Stimulated activated CD8-positive, alpha-beta memory T cell treated with anti-CD3 and anti-CD28 coated beads, Interleukin-15, amount 100 ng/mL, for 48 hours (primary cell): ENCODE data around the gene DUS3L.

Source experiments
- DNase-seq, 2 donors: peaks; one replicate each; pipeline ENCODE4 v3.0.0-alpha.2; 2020; ENCODE audit warnings: low read depth in 2 of 2

DUS3L gene, protein sequence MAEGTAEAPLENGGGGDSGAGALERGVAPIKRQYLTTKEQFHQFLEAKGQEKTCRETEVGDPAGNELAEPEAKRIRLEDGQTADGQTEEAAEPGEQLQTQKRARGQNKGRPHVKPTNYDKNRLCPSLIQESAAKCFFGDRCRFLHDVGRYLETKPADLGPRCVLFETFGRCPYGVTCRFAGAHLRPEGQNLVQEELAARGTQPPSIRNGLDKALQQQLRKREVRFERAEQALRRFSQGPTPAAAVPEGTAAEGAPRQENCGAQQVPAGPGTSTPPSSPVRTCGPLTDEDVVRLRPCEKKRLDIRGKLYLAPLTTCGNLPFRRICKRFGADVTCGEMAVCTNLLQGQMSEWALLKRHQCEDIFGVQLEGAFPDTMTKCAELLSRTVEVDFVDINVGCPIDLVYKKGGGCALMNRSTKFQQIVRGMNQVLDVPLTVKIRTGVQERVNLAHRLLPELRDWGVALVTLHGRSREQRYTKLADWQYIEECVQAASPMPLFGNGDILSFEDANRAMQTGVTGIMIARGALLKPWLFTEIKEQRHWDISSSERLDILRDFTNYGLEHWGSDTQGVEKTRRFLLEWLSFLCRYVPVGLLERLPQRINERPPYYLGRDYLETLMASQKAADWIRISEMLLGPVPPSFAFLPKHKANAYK

GRCh38 chr19:5790559-5791520 is at the start of gene DUS3L:
DUS3L (minus strand) TSS chr19:5791163; CDS start chr19:5791141, 22 bp downstream.
- peak; percentile 92 to 93 for DNase-seq

DNA sequence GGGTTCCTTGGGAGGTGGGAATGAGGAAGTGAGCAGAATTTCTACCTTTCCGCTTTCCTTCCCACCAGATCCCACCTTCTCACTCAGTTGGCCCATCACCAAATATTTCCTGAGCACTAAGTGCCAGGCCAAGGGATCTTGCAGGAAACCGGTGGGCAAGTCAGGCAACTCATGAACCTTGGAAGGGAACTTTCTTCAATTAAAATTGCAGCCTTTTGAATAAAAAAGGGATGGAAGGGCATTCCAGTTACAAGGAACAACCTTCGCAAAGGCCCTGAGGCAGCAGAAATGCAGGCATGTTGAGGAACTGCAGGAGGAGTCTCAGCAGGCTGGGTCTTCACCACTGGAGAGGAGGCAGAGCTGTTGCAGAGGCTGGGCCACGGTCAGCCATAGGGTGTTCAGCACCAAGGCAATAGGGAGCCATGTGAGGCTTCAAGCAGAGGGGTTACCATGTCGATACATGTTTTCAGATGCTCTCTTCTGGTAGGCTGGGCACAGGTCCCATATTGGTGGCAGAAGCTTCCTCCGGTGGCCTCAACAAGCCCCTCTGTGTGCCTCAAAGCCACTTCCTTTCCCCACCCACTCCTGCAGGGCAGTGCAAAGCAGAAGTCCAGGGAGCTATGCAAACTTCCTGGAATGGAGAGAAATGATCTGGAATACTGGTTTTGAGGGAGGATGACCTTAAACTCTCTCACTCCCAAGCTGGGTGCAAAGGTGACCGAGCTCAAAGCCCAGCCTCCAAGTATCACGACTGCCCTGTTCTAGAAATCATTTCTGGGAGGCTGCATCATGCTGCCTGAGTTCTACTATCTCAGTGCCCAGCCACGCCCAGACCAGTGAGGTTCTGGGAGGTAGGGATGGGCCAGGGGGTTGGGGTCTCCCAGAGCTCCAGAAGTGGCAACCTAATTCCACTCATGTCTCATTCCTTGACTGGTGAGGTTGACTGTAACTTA is 48.4 kb upstream of the DUS3L start, which contains the start of gene FUT6:
FUT6 (minus strand) TSS at position 638 of the 953 bp plus-strand sequence. CDS start 7,135 bp downstream, outside the sequence.
- no peak for DNase-seq

- no peak for DNase-seq
These were observed 47.5 kb upstream of the DUS3L start for GRCh38 chr19:5838353-5839064.

- DNase-seq = no peak
These were observed 46.9 kb upstream of the DUS3L start for GRCh38 chr19:5837761-5838352.

DNA sequence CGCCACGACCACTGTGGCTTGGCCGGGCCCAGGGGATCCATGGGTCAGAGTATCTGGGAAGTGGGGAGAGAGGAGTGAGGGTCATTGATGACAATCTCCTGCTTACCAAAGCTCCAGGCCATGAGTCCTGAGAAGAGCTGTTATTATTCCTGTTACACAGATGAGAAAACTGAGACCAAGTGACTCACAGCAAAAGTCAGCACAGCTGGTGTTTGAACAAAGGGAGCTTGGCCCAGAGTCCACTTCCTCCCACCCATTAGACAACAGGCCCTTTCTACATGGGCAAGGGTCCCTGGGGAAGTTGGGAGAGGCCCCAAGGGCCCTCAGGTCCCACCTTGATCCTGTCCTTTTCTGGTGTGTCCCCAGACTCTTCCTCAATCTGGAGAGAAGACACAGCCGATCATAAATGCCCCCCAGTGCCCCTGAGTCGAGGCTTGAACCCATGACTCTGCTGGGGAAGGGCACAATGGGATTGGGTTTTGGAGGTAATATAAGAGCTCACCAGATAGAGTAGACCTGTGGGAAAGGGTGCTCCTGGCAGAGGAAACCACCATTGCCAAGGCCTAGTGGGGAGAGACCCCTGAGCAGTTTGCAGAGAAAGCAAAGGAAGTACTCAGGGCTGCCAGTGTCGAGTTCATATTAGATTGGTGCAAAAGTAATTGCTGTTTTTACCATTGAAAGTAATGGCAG is 41.7 kb upstream of the DUS3L start:
- no peak for DNase-seq

DNA sequence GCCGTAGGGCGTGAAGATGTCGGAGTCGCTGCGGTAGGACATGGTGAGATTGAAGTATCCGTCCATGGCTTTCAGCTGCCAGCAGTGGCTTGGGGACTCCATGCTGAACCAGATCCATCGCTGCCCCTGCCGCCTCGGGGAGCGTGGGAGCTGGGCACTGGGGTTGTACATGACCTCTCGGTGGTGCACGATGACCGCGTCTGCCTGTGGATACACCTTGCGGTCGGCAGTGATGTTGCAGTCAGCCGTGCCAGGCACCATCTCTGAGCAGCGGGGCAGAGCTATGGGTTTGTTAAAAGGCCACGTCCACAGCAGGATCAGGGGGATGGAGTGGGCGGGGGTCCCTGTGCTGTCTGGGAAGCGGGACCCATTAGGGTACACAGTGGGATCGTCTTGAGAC is 41.1 kb upstream of the DUS3L start:
- DNase-seq = no peak

DNA sequence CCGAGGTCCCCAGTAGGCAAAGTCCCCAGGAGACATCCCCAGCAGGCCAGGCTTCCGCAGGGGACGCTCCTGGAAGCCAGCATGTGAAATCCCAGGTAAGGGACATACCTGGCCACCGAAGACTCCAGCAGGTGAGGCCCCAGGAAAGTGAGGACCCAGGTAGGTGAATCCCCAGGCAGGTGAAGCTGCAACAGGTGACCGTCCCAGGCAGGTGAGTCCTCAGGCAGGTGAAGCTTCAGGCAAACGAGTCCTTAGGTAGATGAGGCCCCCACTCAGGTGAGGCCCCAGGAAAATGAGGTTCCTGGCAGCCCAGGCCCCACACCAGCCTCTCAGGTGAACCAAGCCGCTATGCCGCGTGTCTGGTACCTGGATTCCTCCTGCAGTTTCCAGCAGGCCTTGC is 40.2 kb upstream of the DUS3L start:
- no peak for DNase-seq

DNA sequence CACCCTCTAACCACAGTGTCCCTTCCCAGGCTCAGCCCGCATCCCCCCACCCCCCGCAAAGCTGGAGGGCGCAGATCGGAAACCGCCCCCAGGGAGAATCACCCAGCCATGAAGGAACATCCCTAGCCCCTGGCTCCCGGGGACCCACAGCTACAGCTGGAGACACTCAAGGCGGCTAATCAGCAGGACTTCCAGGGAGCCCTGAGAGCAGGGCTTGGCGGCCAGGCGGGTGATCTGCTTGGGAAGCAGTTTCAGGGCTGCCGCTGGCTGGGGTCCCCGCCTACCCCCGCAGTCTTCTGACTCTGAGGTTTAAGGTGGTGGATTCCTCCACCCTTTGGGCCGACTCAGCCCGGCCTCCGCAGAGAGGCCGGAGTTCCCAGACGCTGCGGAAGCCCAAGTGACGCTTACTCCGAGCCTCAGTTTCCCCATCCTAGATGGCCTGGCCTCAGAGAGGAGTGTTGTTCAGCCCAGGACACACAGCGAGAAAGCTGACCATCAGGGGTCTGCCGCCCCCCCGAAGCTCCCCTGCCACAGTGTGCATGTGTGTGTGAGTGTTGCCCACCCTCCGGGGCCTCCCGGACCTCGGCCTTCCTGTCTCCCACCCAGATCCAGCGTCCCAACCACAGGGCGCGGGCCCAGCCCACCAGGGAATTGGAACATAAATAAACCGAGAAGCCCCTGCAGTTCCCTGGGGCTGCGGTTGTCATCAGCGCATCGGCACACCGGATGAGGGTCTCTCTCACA is 38.8 kb upstream of the DUS3L start:
- no peak for DNase-seq

DNA sequence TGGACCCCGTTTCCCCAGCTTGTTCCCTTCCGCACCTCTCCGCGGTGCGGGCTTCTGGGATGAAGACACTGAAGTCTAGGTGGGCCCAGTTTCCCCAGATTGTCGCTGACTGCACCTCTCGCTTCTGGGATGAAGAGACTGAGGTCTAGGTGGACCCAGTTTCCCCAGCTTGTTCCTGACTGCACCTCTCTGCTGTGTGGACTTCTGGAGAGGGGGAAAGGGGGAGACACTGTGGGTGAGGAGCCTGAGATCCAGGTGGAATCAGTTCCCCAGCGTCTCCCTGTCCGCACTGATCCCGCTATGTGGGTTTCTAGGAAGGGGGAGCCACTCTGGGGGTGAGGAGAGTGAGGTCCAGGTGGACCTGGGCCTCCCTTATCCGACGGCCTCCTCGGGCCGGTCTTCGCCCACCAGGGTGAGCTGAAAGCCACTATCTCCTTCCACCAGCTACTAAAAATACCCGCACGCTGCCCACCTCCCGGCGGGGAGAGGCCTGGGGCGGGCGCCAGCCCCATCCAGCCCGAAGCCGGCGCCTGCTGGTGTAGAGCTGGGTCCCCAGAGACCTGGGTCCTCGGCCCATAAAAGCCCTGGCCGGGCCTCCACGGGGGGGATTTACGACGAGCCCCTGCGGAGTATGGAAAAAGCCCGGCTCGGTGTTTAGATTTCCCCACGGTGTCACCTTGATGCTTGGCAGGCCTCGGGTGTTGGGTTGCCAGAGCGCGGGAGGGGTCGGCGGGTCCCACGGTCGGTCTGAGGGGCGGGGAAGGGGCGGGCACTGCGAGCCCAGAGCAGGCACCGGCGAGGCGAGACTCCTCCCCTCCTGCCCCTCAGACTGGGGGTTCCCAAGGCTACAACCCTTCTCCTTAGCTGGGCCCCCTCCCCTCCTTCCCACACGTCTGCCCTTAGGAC is 38.0 kb upstream of the DUS3L start:
- peak in 1 of 2 donors; percentile 32 for DNase-seq

DNA sequence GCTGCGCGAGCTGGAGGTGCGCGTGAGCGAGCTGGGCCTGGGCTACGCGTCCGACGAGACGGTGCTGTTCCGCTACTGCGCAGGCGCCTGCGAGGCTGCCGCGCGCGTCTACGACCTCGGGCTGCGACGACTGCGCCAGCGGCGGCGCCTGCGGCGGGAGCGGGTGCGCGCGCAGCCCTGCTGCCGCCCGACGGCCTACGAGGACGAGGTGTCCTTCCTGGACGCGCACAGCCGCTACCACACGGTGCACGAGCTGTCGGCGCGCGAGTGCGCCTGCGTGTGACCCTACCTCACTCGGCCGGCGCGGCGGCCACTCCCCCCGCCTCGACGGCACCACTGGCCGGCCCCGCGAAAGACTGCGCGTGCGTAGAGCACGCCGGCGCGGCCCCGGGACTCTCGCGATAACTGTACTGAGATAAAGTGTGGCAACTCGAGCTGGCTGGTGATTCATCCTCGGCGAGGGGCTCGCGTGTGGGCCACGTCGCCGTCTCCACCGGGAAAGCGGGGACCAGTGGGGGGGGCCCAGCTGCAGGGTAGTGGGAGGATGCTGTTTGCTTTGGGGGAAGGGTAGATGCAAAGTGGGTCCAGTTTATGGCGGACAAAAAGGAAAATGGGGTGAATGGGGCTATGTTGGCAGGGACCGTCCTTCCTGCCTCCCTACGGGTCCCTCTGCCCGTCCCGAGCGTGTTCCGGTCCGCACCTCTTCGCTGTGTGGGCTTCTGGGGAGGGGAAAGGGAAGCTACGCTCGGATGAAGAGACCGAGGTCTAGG is 37.1 kb upstream of the DUS3L start:
- DNase-seq = peak; percentile 96 to 98

DNA sequence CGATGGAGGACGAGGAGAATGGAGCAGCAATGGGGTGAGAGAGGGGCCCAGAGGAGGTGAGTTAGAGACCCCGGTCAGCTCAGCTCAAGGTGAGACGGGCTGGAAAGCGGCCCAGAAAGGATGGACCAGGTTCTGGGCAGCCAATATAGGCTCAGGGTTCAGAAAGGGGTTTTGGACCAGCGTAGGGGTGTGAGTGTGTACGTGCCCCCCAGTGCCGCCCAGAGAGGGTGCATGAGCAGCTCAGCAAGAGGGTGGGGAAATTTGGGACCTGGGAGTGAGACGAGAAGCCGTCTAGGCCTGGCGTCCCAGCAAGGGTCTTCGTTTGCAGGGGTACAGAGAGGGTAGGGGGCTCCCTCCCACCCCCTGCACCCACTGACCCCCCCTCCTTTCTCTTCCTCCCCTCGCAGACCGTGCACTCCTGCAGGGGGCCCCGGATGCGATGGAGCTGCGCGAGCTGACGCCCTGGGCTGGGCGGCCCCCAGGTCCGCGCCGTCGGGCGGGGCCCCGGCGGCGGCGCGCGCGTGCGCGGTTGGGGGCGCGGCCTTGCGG is 36.5 kb upstream of the DUS3L start:
- DNase-seq = no peak

- DNase-seq = peak in 1 of 2 donors; percentile 11
These were observed 35.8 kb upstream of the DUS3L start for GRCh38 chr19:5826531-5827341.

GRCh38 chr19:5825178-5825577 is 34.2 kb upstream of the DUS3L start:
- no peak for DNase-seq

GRCh38 chr19:5824751-5825150 is 33.8 kb upstream of the DUS3L start:
- DNase-seq = no peak

DNA sequence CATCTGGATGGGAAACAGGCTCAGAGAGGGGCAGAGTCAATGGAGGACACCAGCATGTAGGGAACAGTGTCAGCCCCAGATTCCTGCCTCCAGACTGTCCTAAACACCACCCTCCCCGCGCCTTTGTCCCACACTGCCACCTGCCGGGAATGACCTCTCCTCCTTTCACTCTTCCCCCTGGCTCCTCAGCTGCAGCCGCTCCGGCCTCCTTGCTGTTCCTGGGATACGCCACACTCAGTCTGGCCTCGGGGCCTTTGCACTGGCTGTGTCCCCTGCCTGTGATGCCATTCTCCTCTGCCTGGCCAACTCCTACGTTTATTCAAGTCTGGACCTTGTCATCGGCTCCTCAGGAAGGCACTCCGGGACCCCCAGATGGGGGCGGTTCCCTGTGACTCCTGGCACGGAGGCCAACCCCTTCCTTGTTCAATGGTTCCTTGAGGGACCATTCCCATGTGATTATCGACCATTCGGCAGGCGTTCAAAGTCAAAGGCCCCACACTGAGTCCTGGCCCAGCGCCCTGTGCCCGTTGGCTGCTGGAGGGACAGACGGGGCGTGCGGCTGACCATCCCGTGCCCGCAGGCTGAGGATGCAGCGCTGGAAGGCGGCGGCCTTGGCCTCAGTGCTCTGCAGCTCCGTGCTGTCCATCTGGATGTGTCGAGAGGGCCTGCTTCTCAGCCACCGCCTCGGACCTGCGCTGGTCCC is 32.8 kb upstream of the DUS3L start:
- no peak for DNase-seq
